Activated CD4-positive, alpha-beta T cell treated with anti-CD3 and anti-CD28 coated beads, Interleukin-2, amount 50 U/mL, for 1 hour (primary cell): ENCODE measurements around the gene PNKP.

ENCODE experiments used
- DNase-seq: peaks from one replicate; pipeline ENCODE4 v3.0.0-alpha.2; 2020

PNKP gene

DNA sequence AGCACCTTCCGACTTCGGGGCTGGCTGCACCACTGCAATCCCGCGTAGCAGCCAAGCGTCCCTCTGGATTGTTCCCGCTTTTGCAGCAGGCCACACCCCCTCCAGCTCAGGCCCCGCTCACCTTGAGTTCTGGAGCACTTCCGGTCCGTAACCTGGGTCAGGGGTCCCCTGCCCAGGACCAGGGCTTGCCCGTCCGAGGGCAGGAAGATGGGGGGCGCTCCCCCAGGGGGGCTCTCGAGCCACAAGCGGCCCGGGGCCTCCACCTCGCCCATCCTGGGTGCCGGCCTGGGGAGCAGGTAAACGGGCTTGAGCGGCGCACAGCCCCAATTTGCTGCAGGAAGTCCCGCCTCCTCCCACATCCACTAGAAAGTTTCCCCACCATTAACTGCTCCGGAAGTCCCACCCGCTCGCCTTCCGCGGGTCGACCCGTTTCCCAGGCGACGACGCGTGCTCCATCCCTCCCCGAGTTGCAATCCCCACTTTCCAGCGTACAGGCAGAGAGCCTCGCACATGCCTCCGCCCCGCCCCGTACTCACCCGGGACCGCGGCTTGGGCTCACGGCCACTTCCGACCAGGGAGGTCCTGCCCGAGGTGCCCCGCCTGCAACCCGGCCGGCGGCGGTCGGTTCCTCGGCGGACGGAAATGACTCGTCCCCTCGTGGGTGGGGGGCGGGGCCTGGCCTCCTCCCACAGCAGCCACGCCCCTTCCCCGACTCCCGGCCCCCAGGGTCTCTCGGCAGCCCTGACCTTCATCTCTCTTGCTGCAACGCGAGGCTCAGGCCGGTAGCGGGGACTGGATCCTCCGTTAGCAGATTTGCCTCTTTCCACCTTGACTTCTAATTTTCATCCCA is at the start of gene PNKP:
Gene PNKP, minus strand, starts transcription at position 644 of the 850 bp plus-strand sequence. Its CDS starts 372 bp downstream, at position 272.
- DNase-seq, result peak; percentile 79

DNA sequence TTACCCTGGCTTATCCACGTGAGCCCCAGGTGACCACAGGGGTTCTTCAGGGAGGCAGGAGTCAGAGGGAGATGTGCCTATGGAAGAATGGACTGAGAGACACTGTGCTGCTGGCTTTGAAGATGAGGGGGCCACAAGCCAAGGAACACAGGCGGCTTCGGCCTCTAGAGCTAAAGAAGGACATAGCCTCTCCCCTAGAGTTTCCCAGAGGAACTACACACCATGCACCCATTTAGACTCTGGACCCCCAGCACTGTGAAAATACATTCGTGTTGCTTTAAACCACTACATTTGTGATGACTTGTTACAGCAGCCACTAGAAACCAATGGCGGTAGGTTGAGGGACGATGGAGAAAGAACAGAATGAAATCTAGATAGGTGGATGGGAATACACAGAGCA is 47.9 kb upstream of the PNKP start:
- no peak for DNase-seq

DNA sequence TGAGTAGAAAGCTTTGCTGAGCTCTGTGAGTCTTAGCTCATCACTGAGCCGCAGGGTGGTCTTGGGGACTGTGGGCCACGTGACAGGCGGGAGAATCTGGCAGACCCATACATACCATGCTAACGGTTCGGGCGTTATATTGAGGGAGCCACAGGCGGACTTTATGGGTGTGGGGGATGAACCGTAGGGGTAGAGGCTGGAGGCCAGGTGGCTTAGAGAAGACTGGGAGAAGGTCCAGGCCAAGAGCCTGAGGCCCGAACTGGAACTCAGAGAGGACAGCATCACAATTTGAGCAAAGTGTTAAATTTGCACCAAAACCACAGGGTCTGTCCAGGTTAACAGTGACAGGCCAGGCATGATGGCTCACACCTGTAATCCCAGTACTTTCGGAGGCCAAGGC is 46.3 kb upstream of the PNKP start:
- no peak for DNase-seq

DNA sequence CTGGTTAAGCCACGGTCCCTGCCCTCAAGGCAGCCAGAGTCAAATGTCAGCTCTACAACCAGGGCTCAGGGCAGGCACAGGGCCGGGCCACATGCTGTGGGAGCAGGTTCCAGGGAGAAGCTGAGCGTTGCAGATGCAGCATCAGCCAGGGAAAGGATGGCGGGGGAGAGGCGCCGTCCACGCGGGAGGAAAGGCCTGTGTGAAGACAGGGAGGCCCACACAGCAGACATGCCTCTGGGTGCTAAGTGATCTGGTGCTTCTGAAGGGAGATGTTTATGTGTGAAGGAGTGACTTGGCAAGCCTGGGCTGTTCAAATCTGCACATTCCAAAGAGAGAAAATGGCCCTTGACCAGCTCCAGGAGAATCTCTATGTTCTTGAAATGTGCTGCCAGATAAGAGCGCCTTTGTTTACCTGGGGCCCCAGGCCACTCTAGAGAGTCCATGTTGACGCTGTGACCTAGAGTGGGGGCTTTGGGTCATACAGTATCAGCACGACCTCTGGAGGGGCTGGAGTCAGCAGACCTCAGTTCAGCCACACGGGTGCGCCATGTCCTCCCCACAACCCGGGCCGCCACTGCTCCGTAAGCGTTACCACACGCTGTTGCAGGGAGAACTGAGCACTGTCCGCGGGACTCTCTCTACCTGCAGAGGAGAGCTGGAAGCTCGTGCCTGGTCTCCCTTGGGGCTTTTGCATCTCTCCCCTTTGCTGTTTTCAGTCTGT is 45.7 kb upstream of the PNKP start:
- no peak for DNase-seq

DNA sequence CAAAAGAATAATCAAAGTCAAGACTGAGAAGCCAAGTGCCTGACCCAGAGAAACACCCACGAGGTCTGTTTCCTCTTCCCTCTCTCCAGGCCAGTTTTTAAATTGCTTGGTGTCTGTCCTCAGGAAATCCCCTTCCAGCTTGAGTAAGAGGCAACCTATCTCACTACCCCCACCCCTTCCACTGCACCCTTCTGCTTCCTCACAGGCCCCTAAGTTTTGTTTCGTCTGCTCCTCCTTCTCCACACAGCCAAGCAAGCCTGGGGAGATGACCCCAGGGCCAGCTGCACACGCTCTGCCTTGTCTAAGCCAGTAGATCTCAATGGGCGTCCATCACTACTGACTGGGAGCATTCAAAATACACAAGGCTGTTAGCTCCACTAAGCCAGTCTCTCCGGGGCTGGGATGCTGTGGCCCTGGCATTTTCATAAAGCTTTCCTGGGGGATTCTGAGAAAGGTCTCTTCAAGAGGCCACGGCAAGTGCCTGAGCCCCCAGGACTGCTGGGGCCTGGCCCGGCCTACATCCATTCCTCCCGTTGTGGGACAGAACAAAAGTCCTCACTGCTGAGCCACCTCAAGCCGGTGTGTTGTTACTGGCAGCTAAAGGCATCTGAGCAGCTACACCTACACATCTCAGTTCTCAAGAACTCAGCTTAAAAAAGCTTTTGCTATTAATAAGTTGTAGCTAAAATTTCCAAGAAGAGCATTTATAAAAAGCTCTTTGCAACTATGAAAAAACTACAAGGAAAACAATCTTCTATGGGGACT is 44.2 kb upstream of the PNKP start:
- no peak for DNase-seq

DNA sequence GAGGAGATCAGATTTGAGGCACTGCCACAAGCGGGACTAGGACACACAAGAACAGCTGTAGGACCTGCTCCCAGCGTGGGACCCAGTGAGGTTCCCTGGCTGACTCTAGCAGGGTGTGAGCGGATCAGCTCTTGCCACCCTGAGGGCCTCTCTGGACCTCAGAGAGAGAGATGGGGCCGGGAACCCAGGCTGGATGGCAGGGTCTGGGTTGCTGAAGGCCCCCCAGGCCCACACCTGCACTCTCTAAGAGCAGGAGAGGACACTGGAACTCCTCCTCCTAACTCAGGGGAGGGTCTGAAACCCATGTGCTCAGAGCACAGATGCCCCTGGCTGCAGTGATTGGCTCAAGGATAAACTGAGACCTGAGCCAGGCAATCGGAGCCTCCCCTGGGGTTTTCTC is 42.8 kb upstream of the PNKP start:
- DNase-seq, result no peak

DNA sequence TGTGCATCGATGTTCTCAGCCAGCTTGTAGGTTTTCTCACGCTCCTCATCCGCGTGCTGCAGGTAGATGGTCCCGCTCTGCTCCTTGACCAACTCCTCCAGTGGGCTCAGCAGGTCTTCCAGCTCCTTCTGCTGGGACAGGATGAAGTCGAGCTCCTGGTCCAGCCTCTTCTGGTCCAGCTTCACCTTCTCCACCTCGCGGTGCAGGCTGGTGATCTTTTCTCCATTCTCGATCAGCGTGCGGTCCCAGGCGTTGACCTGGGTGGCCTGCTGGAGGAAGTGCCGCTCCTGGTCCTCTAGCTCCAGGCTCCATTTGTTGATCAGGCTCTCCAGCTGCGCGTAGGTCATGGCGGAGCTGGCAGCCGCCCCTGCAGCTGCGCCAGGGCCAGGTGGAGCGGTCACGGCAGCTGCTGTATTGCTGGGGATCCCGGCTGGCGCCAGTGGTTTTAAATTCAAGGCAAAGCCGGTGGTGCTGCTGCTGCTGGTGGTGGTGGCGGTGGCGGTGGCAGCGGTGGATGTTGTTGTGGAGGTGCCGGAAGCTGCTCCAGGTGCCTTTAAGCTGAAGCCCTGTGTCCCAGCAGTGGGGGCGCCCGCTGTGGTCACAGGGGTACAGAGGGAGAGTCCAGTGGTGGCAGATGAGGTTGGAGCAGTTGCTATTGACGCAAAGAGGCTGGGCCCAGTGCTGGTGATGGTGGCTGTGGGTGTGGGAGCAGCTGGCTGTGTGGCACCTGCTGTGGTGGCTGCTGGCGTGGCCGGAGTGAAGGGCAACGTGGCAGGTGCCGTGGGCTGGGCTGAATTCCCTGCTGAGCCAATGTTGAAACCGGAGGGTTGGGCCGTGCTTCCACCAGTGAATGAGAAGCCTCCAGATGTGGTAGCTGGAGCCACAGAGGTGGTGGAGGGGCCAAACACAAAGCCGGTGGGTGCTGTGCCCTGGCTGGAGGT is 41.4 kb upstream of the PNKP start:
- DNase-seq, result no peak

DNA sequence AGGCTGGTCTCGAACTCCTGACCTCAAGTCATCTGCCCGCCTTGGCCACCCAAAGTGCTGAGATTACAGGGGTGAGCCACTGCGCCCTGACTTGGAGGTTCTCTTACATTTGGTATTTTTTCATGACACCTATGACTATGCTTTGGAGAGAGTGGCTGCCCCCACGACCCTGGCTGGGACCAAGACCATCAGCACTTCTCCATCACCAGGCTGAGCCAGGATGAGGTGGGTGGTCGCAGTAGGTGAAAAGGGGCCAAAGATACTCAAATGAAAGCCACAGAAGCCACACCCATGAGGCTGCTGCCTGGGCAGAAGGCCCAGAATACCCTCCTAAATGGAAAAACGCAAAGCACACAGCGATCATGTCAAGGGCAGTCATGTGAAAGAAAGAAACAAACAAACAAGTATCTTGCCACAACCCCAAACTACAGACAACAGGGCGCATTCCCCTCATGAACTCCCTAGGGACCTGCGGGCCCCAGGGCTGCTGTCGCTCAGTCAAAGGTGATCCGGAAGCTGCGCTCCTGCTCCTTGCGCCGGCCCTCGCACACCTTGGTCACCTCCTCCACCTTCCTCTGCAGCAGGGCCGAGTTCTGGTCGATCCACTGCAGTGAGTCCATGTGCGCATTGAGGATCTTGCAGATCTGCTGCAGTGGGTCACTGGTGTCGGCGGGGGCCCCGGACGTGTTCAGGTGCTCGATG is 40.5 kb upstream of the PNKP start:
- DNase-seq, result no peak

DNA sequence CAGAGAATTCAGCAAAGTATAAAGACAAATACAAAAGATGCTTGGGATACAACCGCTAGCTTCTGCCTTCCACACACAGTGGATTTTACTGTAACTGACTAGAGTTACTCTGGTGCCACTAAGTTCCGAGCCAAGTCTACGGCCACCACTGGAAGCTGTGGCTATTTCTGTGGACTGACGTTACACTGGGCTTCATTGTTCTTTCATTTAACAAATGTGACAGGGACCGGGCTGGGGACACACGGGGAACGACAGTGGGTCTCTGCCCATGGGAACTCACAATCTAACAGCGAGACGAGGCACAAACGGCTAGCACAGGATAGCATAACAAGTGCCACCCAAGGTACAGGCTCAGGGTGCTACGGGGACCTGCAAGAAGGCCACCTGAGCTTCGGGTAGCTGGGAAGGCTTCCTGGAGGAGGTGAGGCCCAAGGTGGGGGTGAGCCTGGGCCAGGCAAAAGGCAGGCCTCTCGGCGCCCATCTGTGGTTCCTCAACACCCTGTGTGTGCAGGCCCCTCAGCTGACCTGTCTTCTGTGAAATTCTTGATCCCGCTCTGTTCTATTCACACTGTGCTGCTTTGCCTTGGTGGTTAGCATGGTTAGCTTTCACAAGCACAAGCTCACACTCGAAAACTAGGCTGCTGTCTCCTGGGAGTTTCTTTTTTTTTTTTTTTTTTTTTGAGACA is 39.6 kb upstream of the PNKP start:
- DNase-seq, result no peak

DNA sequence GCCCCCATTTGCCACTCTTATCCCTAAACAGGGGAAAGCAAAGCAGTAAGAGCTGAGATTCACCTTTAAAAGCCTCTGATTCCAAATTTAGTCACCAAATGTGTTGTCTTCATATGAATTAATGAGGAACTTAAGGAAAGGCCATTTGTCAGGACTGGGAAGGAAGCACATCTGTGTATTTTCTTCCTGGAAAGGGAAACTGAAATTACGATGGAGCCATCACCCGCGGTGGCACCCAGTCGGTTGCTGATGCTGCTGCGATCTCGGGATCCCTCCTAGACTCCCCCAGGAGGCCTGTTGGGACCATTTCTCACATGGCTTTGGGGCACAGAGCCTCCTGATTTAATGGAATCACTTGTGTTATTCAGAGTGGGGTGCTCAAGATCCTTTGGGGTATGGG is 36.8 kb upstream of the PNKP start:
- no peak for DNase-seq

DNA sequence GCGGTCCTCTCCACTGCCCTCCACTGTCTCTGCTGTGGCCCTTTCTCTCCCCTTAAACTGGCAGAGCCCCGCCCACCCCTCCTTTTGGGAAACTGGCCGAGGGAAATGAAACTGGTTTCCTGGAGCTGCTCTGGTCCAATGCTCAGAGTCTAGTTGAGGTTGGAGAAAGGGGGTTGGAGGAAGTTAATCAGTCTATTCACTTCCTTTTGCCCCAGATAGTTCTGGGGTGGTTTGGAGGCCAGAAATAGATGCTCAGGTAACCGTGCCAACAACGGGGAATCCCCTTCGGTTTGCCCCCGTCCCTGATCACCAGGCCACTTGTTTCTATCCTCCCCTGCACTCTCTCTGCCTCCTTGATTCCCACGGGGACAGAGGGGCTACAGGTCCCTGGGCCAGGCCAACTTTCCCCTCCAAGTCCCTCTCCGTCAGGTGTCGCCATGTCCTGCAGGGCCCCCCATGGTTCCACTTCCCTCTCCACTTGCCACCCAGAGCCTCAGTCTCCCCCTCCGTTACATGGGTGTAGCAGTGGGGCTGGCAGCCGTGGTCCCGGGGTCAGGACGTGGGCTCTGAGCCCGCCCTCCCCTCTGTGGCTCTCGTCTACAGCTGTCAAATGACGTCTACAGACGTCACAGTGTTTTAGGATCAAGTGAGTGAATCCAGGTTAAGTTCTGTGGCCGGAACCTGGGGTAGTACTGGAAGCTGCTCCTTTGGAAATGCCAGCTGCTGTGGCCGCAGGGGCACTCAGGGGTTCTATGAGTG is 29.7 kb upstream of the PNKP start, which contains the start of gene IL4I1:
Gene IL4I1, minus strand, starts transcription at position 25 of the 759 bp plus-strand sequence. CDS start 727 bp downstream, outside the sequence.
- DNase-seq, result peak; percentile 58

DNA sequence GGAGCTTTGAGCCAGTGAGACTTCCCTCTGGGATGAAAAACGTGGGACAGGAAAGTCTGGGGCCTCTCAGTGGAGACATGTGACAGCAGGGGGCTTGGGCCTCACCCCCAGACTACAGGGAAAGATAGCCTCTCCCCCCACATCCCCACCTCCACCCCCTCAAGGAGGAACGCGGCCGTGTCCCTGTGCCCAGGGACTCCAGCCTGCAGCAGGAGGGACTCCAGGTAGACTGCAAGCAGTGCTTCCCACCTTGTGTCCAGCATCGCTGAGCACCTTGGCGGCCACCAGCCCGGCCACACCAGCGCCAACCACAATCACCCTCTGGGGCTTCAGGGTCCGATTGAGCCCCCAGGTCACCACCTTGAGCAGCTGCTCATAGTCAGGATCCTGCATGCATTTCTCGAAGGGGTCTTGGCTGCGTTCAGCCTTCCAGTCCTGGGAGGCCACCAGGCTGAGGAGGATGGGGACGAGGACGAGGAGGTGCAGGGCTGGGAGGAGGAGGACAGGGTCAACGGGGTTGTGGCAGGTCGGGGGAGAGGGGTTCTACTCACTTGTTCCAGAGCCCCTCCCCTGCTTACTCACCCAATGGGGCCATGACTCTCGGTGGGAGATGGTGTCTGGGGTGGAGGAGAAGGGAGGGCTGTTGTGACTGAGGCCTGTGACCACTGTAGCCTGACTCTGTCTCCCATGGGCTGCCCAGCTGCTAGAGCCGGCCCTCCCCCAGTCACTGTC is 28.4 kb upstream of the PNKP start:
- no peak for DNase-seq

DNA sequence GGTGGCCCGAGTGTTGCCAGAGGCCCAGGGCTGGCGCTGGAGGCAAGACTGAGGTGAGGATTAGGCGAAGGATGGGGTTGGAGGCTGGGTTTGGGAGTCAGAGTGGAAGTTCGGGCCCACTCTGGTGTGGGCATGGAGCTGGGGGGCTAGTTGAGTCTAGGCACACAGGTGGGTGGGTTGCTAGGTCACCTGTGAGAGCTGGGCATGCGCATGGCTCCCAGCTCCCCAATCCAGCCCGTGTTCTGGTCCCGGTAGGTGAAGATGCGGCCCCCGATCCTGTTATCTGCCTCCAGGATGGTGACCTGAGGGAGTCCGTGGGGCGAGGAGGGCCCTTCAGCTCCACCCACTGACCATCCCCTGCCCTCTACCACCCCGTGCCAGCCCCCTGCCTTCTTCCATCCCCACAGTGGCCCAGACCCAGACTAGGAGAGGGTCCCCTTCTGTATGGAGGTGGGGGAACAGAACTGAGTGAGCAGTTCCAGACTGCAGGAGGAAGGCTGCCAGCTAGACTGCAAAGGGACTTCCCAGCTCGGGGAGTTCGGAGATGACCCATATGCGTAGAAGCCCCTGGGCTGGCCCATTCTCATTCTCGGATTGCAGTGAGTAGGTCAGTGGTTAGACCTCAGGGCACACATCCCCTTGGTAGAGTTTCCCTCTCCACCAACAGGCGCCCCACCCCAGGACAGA is 27.6 kb upstream of the PNKP start:
- DNase-seq, result no peak

DNA sequence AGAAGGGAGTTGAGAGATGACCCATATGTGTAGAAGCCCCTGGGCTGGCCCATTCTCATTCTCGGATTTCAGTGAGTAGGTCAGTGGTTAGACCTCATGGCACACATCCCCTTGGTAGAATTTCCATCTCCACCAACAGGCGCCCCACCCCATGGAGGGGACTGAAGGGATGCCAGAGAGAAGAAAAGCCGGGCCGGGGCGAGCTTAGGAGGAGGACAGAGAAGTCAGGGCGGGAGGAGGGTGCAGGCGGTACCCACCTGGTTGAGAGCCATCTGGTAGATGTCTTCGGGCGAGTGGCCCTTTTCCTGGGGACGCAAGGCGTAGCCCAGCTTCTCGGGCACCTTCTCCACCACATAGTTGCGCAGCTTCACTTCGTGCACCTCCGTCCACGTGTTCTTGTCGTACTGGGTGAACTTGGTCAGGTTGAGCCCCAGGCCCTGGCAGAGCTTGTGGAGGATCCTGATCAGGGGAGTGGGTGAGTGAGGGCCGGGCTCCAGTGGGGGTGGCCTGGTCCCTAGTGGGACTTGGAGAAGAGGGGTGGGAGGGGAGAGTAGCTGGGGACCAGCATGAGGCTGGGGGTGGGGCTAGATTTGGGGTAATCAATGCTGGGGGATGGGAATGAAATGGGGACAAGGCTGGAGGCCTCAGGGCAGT is 26.8 kb upstream of the PNKP start:
- no peak for DNase-seq

DNA sequence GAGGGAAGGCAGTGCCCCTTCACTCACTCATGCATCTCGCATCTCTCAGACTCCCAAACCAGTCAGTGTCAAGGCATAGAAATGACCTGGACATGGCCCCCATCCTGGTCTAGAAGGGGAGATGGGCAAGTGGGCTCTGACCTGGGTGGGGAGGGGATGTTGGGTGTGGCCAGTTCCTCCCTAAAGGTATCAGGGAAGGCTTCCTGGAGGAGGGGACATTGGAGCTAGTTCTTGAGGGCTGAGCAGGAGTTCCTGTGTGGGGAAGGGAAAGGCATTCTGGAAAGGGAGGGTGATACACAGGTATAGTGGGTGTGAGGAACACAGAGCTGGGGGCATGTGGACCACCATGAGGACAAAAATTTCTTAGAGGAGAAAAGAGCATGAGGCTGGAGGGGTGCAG is 25.3 kb upstream of the PNKP start:
- DNase-seq, result no peak

DNA sequence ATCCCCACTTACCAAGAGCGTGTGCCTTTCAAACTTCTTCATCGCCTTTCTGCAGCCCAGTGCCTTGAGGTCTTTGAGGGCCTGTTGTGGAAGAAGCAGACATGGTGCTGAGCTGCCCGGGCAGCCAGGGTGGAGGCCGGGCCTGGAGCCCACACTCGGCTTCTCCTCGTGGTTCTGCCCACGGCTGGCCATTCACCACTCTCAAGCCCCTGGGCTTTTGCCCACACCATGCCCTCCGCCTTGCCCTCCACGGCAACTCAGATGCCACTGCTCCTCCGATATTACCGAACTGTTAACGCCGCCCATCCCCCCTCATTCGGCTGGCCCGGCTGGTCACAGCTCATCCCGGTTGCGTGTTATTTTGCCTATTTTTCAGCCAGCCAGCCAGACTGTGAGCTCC is 24.0 kb upstream of the PNKP start:
- DNase-seq, result no peak

DNA sequence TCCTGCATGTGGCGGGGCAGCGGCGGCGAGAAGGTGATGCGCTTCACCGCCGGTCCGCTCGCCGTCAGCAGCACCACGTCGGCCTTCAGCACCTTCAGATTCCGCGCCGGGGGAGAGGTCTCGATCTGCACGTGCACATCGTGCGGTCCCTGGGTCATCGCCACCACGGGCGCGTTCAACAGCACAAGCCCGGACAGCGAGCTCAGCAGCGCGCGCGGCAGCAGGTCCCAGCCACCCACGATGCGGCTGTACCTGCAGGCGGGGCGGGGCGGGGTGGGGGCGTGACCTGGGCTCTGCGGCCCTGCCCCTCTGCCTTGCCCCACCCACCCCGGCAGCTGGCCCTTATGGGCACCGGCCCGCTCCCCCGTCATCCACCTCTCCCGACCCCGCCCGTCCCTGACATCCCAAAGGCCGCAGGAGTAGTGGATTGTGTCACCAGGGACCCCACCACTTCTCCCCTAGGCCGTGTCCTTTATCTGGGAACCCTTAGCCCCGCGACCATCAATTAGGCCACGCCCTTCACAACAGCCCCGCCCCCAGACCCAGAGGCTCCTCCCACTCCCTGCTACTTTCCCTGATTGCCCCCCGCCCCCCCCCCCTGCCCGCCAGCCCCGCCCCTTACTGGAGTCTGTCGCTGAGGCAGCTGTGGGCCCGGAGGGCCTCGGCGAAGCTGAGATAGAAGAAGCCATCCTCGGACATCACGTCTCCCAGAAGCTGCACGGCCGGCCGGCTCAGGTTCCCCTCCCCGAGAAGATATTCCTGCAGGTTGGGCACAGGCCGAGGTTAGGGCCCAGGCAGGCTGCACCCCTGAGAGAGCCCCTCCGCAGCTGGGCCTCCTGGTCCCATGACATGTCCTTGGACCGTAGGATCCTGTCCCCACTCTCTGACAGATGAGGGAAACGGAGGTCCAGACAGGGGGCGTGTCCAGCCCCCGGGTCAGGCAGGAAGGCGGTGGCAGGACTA is 23.3 kb upstream of the PNKP start:
- peak; percentile 68 for DNase-seq
